HG03565 (cell line): ENCODE measurements around the gene NPR2.
A peak's percentile ranks its signal among the peaks of the same experiment; 100 is the strongest.

Experiments used
- ATAC-seq: cut with Tn5 transposase; IDR thresholded peaks from one replicate; pipeline ENCODE4 v1.9.1; 2021; ENCODE audit warnings: mild to moderate bottlenecking, moderate library complexity; ENCODE audit not compliant: unreplicated experiment

Gene NPR2

DNA sequence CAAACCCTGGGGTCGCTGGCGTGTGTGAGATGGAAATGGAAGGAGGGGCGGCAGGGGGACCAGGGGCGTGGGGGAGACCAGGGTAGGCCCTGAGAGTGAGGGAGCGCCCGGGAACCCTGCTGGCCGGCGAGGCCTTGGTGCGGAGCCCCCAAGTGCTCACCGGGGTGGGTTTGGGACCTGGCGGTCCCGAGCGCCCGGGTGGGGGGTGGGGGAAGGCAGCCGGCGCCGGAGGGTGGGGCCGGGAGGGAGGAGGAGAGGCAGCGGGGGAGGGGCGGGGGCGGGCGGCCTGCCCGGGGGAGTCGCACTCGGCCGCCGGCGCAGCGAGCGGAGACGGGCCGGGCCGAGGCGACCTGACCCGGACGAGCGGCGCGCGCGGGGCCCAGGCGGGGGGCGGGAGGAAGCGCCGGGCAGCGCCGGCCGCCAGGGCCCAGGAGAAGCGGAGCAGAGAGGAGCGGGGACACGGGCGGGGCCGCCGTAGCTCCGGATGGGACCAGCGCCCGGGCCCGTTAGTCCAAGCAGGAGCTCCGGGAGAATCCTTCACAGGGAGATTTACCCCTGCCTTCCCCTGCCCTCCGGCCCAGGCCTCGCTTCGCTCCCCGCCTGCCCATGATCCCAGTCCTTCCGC, at the start of gene NPR2:
Gene NPR2, plus strand, starts transcription at position 295 of the 625 bp plus-strand sequence. CDS start 818 bp downstream, outside the sequence.
- no peak for ATAC-seq

- ATAC-seq: no peak
Measured at GRCh38 chr9:35741740-35742139, 49.7 kb upstream of the NPR2 start.

DNA sequence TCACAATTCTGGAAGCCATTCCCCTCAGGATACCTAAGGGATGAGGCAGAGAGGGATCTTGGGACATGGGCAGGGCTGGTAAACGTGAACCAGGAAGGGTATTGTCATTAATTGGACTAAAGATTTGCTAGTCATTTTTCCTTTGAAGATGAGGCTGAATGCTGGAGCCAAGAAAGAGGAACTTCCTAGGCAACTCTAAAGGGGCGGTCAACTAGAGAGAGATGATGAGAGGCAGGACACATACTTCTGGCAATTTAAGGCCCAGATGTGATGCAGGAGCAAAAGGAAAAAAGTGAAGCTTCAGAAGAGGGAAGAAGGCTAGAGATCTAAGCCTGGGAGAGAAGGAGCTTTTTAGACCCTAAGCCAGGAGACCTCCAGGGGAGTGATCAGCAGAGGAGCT, 47.9 kb upstream of the NPR2 start:
- no peak for ATAC-seq

DNA sequence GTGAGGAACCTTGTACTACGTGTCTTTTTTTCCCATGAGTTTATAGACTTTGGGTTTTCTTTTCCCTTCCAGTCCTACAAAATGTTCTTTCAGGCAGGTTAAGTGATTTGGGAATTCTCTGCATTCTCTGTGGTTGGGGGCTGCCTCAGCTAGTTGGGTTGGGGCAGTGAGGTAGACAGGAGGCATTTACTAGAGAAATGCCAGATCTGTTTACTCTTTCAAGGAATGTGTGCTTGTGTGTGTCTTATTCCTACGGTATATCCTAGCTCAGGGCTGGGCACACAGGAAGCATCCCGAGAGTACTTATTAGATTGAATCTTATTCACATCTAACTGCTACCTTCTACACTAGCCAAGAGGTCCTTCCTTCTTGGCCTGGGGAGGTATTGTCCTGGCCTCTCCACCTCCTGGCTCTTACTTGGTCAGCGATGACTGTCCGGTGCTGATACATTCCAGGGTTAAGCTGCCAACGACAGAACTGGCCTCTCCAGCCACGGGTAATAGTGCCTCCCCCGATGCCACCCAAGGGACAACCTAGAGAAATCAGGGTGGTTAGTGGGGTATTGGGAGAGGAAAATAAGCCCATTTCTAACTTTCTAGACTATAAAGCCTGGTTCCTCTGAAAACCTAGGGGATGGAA, 47.4 kb upstream of the NPR2 start:
- no peak for ATAC-seq

DNA sequence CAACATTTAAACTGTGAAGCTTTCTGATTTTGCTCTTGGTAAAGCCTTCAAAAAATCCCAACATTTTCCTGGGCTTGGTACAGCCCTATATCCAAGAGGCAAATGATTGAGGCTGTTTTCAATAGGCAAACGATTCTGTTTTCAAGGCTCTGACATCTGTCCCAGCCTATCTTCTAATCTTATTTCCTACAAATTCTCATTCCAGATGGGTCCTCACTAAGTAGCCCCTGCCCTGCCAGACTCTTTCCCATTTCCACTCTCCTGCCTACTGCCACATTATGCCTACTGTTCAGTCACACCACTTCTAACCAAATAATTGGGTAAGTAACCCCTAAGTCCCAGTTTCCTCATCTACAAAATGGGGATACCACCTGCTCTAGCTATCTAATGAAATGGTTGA, 45.8 kb upstream of the NPR2 start:
- ATAC-seq: no peak

DNA sequence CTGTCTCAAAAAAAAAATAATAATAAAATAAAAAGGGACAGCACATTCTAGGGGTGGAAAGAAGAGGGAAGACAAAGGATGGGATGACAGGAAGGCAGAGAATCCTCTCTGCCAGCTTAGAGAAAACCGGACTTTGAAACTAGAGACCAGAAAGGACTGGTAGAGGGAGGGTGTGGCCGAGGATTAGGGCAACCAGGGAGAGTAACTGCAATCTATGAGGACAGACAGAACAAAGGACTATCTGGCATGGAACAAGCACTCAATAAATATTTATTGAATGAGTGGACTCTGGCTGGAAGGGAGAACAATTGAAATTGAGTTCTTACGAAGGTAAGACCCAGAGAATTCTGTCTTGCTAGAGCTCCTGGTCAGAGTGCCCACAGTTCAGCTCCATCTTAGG, 44.8 kb upstream of the NPR2 start:
- ATAC-seq: no peak

DNA sequence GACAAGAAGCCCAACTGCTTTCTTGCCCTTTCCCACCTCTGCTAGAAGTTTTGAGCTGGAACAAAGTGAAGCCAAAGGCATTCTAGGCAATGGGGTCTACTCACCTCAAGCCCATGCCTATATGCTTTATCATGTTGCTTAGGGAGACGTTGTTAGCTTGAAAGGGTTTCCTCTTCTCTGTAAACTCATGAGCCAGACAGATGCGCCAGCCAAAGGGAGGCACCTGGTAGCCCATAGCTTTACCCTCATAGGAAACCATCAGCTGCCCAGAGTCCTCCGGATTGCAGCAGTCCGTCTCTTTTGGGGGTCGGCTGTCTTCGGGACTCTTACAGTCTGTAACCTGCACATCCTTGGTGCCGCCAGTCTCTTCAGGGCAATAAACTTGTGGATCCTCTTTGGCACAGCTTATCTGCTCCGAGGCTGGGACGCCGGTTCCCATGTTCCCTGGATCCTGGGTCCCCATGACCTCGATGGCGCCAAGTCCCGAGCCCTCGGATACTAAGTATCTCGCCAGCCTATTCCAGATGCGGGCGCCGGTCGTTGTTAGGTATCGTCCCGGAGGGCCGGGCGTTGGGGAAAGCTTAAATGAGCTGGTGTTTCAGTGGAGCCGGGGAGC, 43.0 kb upstream of the NPR2 start:
- no peak for ATAC-seq

DNA sequence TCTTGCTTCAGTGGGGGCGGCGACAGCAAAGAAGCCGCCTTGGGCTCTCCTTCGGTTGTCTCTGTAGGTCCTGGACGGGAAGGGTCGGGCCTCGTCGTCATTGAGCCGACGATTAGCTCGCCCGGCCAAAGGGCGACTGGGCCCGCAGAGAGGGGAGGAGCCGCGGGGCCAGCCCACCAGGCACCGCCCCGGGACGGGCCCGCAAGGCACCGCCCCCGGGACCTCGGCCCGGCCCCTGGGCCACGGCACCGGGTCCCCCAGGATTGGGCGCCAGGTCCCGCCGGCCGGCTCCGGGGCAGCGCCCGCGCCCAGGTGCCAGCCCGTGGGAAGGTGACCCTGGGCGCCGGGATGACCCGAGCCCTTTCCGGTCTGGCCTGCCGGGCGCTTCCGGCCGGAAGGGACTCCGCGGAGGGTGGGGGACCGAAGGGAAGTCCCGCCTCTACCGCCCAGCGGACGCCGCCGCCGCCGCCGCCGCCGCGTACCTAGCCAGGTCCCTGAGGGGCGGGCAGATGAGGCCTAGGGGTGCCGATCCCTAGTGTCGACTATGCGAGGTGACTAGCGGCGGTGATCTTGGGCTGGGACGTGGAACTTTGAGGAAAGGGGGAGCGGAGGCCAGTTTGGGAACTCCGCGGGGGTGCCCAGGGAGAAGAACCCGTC, 42.4 kb upstream of the NPR2 start, which contains the start of the genes GBA2 and RGP1:
Gene GBA2, minus strand, starts transcription at position 371 of the 657 bp plus-strand sequence. CDS start 524 bp downstream, outside the sequence.
Gene RGP1, plus strand, starts transcription at position 430 of the 657 bp plus-strand sequence. CDS start 469 bp downstream, outside the sequence.
- peak; percentile 58 for ATAC-seq

DNA sequence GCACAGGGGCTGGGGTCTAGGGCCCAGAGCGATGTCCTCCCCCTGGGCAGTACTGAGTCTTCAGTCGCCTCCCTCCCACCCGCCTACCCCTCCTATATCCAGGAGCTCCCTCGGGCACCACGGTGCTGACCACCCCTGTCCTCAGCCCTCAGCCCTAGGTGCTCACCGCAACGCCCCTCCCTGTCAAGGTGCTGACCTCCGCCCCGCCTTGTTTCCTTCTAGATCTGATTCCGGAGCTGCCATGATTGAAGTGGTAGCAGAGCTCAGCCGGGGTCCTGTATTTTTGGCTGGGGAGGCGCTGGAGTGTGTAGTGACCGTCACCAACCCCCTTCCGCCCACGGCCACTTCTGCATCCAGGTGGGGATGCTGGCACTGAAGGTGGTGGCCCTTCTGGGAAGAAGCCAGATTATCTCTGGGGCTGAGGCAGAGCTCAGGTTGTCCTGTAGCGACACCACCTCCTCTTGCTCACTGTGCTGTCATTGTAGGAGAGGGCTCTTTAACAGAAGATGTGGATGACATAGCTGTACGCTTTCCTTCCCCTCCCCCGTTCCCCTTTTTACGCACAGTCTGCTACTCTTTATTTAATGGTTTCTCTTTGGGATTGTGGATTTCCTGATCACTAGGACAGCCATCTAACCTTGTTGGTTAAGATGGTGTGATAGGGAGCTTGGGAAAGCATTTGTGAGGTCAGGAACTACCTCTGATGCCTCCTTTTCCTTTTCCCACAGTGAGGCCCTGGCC, 41.7 kb upstream of the NPR2 start:
- peak; percentile 17 for ATAC-seq

DNA sequence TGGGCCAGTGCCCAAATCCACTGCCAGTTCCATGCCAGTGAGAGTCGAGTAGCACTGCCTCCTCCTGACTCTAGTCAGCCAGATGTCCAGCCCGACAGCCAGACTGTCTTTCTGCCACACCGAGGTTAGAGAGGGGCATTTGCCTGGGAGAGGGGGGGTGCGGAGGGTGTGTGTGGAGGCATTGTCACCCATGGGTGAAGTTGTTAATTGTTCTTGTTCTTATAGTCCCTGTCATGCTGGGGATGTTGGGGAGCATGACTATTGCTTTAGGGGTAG, 41.2 kb upstream of the NPR2 start:
- ATAC-seq: no peak

GRCh38 chr9:35753466-35753865, 37.9 kb upstream of the NPR2 start:
- ATAC-seq: no peak

DNA sequence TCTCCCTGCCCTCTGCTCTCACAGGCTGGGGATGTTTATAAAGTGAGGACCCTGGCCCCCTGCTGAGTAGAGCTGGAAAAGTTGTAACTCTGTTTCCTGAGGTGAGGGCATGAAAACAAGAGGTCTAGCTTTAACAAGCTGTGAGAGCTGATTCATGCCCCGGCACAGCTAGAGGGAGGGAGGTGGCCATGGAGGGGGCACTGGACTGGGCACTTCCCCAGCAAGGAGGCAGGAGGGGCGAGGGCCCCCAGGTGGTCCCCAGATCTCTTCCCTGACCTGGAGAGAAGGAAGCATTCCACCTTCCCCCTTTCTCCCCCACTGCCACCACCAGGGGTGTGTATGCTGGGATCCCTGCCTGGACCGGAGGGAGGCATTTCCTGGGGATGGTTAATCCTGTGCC, 37.1 kb upstream of the NPR2 start, which contains the start of gene MSMP:
Gene MSMP, minus strand, starts transcription at position 13 of the 400 bp plus-strand sequence. CDS start 147 bp downstream, outside the sequence.
- ATAC-seq: no peak

DNA sequence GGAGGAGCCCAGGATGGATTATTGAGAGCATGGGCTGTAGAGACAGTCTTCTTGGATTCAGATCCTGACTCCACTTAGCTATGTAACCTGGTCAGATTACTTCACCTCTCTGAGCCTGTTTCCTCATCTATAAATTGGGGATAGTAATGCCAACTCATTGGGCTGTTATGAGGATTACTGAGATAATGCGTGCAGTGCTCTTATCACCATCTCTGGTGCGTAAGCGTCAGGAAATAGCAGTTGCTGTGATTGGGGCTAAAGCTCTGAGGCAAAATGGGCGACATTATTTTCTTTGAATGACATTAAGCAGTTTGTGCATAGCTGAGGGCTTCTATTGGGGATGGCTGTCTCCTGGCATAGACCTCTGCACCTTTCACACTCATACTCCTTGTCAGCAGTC, 36.3 kb upstream of the NPR2 start:
- ATAC-seq: no peak

DNA sequence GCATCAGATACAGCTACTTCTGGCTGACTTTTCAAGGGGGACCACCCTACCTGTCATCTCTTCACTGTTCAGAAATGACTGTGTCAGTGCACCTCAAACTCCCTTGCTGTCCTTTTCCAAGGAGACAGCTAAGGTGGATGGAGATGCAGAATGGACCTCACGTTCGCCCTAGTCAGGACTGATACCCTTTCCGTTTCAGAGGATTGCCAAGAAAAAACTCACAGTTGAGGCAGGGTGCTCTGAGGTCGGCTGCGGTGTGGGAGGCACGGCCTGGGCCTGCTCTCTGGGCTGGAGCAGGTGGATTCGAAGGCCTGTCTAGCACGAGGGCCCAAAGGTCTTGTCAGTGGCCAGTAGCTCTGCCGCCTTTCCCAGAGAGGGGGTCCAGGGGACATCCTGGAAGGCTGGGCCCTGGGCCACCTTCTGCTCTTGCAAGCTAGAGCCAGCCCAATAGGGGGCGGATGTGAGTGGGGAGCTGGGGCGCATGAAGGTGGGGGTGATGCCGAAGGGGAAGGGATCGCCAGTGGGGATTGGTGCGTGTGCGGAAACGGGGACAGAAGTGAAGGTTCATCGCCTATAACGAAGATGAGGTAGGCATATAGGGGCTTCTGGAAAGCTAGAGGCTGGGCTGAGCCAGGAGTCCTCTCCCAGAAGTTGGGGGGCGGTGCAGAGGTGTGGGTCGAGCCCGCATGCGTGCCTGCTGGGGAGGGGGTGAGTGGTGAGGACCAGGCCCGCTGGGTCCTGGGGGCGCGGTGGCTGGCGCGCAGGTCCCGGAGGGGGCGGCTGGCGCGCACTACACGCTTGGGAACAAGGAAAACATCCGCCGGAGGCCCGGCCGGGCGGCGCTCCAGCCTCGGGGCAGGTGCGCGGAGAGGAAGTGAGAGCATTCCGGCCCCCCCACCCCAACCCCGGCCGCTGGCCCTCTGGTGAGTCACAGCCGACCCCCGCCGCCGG, 34.8 kb upstream of the NPR2 start:
- ATAC-seq: no peak

GRCh38 chr9:35757226-35757891, 34.0 kb upstream of the NPR2 start:
- ATAC-seq: no peak

DNA sequence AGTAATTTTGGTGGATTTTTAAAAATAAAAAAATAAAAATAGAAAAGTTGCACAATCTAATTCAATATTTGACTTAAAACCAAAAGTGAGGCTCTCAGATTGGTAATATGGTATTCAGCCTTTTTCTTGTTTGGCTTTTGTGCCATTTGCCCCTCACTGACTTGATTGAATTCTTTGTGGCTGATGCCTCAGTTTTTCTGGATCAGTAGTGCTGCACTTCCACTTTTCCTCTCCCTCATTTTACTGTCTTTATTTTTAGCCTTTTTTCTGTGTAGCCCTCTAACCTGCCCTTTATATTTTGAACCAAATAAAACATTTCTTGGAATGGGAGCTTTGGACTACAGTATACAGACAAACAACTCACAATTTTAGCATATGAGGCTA, 33.5 kb upstream of the NPR2 start:
- no peak for ATAC-seq

DNA sequence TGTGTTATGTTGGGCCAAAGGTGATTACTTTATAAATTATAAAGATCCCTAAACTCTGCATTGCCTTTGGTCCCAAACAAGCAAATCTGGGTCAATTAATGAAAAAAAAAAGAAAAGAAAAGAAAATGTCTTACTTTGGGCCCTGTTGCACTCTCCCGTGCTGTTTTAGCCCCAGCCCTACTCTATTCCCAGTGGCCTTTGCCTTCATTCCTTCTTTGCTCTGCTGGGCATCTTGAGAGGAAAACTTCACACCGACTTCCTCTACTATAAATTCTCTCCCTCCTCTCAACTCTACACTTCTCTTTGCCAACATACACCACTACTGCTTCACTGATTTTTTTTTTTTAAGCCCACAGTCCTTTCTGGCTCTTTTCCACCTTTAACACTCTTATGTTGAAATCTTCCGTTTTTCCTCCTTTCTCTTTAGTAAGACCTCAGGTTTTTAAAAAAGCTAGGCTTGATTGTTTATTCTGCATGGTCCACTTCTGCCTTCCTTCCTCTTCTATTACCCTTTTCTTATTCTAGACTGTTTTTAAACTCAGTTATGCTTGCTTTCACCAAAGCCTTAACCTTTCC, 32.8 kb upstream of the NPR2 start:
- ATAC-seq: no peak

DNA sequence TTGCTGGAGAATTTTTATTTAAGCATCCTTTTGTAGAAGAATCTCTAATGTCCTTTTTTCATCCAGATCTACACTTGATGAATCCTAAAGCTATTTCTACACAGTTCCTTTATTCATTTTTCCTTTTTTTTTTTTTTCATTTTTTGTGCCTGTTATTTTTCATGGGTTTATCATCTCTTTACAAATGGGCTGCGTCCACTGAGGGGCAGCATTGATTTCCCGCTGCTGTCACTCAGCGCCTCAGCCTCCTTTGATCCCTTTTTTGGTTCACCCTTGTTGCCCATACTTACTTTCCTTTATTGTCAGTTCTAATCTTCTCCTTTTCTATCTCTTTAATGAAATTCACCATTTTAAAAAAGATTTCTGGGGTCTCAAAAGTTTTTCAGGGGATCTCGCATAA, 31.6 kb upstream of the NPR2 start:
- no peak for ATAC-seq

- ATAC-seq: no peak
Measured at GRCh38 chr9:35760651-35761050, 30.7 kb upstream of the NPR2 start.
